KMS-11 (cell line): ENCODE results near the gene TRPV5.

ENCODE experiments used
- H2AFZ ChIP-seq: fragments of 200-600 bp; sonication (generic); 2 replicates; pipeline ENCODE4 v1.6.1; 2016; ENCODE audit warnings: antibody characterized with exemption, mixed run types, low read depth
- H3K27ac ChIP-seq: fragments of 200-600 bp; sonication (generic); 2 replicates; pipeline ENCODE4 v1.6.1; 2016; ENCODE audit warnings: mild to moderate bottlenecking, mixed run types
- H3K27me3 ChIP-seq: fragments of 200-600 bp; sonication (generic); 2 replicates; pipeline ENCODE4 v1.6.1; 2017; ENCODE audit warnings: mild to moderate bottlenecking, low read depth, mixed run types, moderate library complexity; ENCODE audit not compliant: insufficient read depth
- H3K36me3 ChIP-seq: fragments of 200-600 bp; sonication (generic); 2 replicates; pipeline ENCODE4 v1.6.1; 2017; ENCODE audit warnings: mild to moderate bottlenecking, mixed run types; ENCODE audit not compliant: insufficient read depth
- H3K4me1 ChIP-seq: fragments of 200-600 bp; sonication (generic); 2 replicates; pipeline ENCODE4 v1.6.1; 2016; ENCODE audit warnings: mild to moderate bottlenecking, low read depth, mixed run types; ENCODE audit not compliant: poor library complexity, severe bottlenecking
- H3K4me2 ChIP-seq: fragments of 200-600 bp; sonication (generic); 2 replicates; pipeline ENCODE4 v1.7.0; 2016; ENCODE audit warnings: mild to moderate bottlenecking, mixed run types
- H3K4me3 ChIP-seq: fragments of 200-600 bp; sonication (generic); IDR thresholded peaks from 2 replicates; pipeline ENCODE4 v1.6.1; 2017; ENCODE audit warnings: low read depth, low read length, mixed read lengths; ENCODE audit not compliant: insufficient read depth
- H3K79me2 ChIP-seq: fragments of 200-600 bp; sonication (generic); 2 replicates; pipeline ENCODE4 v1.6.1; 2016; ENCODE audit warnings: low read depth, mixed run types; ENCODE audit not compliant: insufficient read depth
- H3K9ac ChIP-seq: fragments of 200-600 bp; sonication (generic); 2 replicates; pipeline ENCODE4 v1.6.1; 2016; ENCODE audit warnings: mild to moderate bottlenecking, mixed run types
- H4K20me1 ChIP-seq: fragments of 200-600 bp; sonication (generic); 2 replicates; pipeline ENCODE4 v1.6.1; 2016; ENCODE audit warnings: mild to moderate bottlenecking, mixed run types; ENCODE audit not compliant: insufficient read depth
- TF ChIP-seq, protein P1 (sequence below): fragments of 200-600 bp; sonication (generic); conservative IDR thresholded peaks from 2 replicates; pipeline ENCODE4 v1.6.1; 2017; ENCODE audit warnings: low read depth, mild to moderate bottlenecking, antibody characterized with exemption, low read length, moderate library complexity, mixed read lengths

Gene TRPV5

DNA sequence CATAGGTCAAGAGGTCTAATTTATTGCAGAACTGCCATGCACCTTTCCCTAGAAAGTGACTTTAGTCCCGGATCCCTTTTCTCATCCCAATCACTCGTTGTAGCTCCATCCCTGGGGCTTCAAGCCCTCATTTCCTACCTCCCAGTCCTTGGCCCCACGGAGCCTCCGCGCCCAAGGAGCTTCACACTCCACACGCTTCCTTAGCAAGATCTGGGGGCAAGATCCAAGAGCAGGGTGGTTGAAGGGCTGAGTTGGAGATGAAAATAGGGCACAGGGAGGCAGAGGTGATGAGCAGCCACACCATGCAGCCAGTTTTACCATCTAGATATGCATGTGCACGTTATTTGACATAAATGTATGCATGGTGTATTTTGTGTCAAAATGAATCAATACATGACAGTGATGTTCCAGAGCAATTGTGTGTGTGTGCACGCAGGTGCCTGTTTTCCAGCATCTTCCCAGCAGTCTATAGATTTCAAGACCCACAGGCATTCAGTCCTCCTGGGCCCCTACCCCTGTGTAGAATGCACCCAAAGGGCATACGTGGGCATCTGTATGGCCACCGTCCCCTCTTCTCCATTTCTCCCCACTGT lies 42.0 kb downstream of the TRPV5 start:
- no peak overlapping the region for H3K9ac ChIP-seq
- H3K4me2 ChIP-seq, result no peak overlapping the region
- no peaks in the 10 kb centered on the region for H3K27me3 ChIP-seq
- no peaks in the 10 kb centered on the region for H3K79me2 ChIP-seq
- H3K36me3 ChIP-seq, result no peaks in the 10 kb centered on the region
- no peak overlapping the region for H2AFZ ChIP-seq
- no peaks in the 10 kb centered on the region for H3K4me1 ChIP-seq
- H4K20me1 ChIP-seq, result no peaks in the 10 kb centered on the region
- H3K4me3 ChIP-seq, result no peak overlapping the region
- TF ChIP-seq, protein P1, sequence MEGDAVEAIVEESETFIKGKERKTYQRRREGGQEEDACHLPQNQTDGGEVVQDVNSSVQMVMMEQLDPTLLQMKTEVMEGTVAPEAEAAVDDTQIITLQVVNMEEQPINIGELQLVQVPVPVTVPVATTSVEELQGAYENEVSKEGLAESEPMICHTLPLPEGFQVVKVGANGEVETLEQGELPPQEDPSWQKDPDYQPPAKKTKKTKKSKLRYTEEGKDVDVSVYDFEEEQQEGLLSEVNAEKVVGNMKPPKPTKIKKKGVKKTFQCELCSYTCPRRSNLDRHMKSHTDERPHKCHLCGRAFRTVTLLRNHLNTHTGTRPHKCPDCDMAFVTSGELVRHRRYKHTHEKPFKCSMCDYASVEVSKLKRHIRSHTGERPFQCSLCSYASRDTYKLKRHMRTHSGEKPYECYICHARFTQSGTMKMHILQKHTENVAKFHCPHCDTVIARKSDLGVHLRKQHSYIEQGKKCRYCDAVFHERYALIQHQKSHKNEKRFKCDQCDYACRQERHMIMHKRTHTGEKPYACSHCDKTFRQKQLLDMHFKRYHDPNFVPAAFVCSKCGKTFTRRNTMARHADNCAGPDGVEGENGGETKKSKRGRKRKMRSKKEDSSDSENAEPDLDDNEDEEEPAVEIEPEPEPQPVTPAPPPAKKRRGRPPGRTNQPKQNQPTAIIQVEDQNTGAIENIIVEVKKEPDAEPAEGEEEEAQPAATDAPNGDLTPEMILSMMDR, result no peak
- H3K27ac ChIP-seq, result no peak overlapping the region

DNA sequence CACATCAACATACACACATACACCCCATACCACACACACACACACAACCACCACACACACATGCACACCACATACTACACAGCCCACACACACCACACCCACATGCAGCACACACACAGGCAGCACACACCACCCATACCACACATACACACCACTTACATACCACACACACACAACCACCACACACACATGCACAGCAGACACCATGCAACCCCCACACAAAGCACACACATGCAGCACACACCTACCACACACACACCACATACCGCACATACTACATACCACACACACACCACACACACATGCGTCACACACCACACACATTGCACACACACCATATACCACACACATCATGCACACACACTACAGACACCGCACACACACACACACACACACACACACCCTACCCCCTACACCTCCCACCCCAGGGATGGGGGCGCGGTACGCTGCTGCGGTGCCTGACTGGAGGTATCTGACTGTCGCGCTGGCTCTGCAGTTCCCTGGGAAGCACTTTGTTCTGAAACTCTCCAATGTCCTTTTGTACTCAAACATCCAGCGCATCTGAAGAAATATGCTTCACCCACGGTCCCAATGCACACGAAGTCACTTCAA lies 42.6 kb downstream of the TRPV5 start:
- Histone ChIP-seq H3K27me3 (no peaks in the 10 kb centered on the region), H4K20me1 (no peaks in the 10 kb centered on the region), H3K36me3 (no peaks in the 10 kb centered on the region), H2AFZ (no peak overlapping the region), H3K79me2 (no peaks in the 10 kb centered on the region), H3K4me1 (no peaks in the 10 kb centered on the region), H3K9ac (no peak overlapping the region), H3K27ac (no peak overlapping the region), H3K4me3 (no peak overlapping the region), H3K4me2 (no peak overlapping the region)
- TF ChIP-seq, protein P1, result no peak

- Histone ChIP-seq H3K79me2 (no peaks in the 10 kb centered on the region), H3K27me3 (no peaks in the 10 kb centered on the region), H3K27ac (no peak overlapping the region), H3K4me3 (no peak overlapping the region), H3K4me2 (no peak overlapping the region), H2AFZ (no peak overlapping the region), H4K20me1 (no peaks in the 10 kb centered on the region), H3K4me1 (no peaks in the 10 kb centered on the region), H3K9ac (no peak overlapping the region), H3K36me3 (no peaks in the 10 kb centered on the region)
- TF ChIP-seq, protein P1, result no peak
These were observed 43.7 kb downstream of the TRPV5 start for GRCh38 chr7:142889816-142890215.

DNA sequence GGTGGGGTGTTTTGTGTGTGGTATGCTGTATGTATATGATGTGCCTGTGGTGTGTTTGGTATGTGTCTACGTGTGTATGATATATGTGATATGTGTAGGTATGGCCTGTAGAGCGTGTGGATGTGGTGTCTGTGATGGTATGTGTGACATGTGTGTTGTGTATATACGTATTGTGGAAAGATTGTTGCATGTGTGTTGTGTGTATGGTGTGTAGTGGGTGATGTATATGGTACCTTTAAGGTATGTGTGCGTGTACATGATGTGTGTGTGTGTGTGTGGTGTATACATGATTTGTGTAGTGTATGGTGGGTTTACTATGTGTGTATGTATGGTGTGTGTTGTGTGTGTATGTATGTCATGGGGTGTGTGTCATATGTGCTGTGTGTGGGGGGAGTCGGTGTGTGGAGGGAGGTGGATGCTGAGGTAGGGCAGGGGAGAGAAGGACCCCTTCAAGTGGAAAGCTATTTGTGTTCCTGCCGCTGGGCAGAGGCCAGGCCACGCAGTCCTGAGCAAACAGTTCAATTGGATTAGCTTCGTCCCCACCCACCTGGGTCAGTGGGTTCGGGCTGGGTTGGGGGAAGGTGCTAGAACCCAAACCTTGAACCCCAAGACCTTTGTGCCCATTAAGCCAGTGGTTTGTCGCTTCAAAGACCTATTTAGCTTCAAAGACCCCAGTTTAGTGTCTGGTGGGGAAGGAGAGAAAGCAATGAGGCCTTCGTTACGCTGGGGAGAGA lies 46.1 kb downstream of the TRPV5 start:
- Histone ChIP-seq H3K9ac (no peak overlapping the region), H3K4me1 (no peaks in the 10 kb centered on the region), H3K36me3 (no peaks in the 10 kb centered on the region), H3K4me2 (no peak overlapping the region), H3K79me2 (no peaks in the 10 kb centered on the region), H3K27ac (no peak overlapping the region), H3K4me3 (no peak overlapping the region), H2AFZ (no peak overlapping the region), H3K27me3 (no peaks in the 10 kb centered on the region), H4K20me1 (no peaks in the 10 kb centered on the region)
- TF ChIP-seq, protein P1, result no peak
